Cardiac septum (tissue), 1 donor: Measurements from ENCODE around the gene TRAK1. TPM values are rescaled to one million over a fixed set of nuclear protein-coding genes. Genes with fewer than 3 reads are reported as not detected.

Experiments
- DNase-seq: peaks from one replicate; pipeline ENCODE4 v3.0.0-alpha.2; 2020; ENCODE audit warnings: low spot score
- intact Hi-C: fragments of 100-400 bp; cut with DNase I; formaldehyde crosslinking; loops from one replicate; pipeline ENCODE4 v1.14.0; 2022
- total RNA-seq: library from RNA; stranded (reverse); fragmentation: NEBNext Ultra II Directional; extraction: Animal tissue kit (Norgen Biotek cat#: 25700); gene quantifications from one replicate; pipeline ENCODE4 v1.2.1, GENCODE V29; 2021
- donor health status: DM: no; HTN: no; CAD: no.

TRAK1 gene
- total RNA-seq, 1 donor from 2014 or later, result 246 TPM

- intact Hi-C loops, result no loop called here
- DNase-seq, result no peak
These were observed 125.1 kb downstream of the TRAK1 start for GRCh38 chr3:42216302-42216701.

GRCh38 chr3:42216931-42217333 is 125.8 kb downstream of the TRAK1 start:
- no peak for DNase-seq
- intact Hi-C loops, result no loop called here

- intact Hi-C loops, result loop anchor here (10.0 kb wide), 1 partner anchor 326 kb away; no protein-coding TSS in a partner anchor
- no peak for DNase-seq
These were observed 129.4 kb downstream of the TRAK1 start for GRCh38 chr3:42220436-42221121.

- intact Hi-C loops, result loop anchor here (10.0 kb wide), 1 partner anchor 328 kb away; no protein-coding TSS in a partner anchor
These were observed 132.0 kb downstream of the TRAK1 start for GRCh38 chr3:42222942-42223693.

GRCh38 chr3:42224178-42224577 is 133.0 kb downstream of the TRAK1 start:
- intact Hi-C loops, result loop anchor here (10.0 kb wide), 1 partner anchor 329 kb away; no protein-coding TSS in a partner anchor
- no peak for DNase-seq

More at GRCh38 chr3:42222942-42223693, 132.0 kb downstream of the TRAK1 start:
- no peak for DNase-seq

GRCh38 chr3:42224658-42225421 is 133.7 kb downstream of the TRAK1 start:
- DNase-seq, result no peak
- intact Hi-C loops, result loop anchor here (10.0 kb wide), 1 partner anchor 330 kb away; no protein-coding TSS in a partner anchor

- no peak for DNase-seq
- intact Hi-C loops, result loop anchor here (10.0 kb wide), 1 partner anchor 331 kb away; no protein-coding TSS in a partner anchor
These were observed 134.6 kb downstream of the TRAK1 start for GRCh38 chr3:42225486-42226363.

GRCh38 chr3:42226470-42227425 is 135.6 kb downstream of the TRAK1 start:
- intact Hi-C loops, result loop anchor here (10.0 kb wide), 1 partner anchor 332 kb away; no protein-coding TSS in a partner anchor
- no peak for DNase-seq

GRCh38 chr3:42228796-42229195 is 137.6 kb downstream of the TRAK1 start:
- DNase-seq, result no peak
- intact Hi-C loops, result loop anchor here (10.0 kb wide), 1 partner anchor 334 kb away; no protein-coding TSS in a partner anchor

- no peak for DNase-seq
- intact Hi-C loops, result loop anchor here (10.0 kb wide), 1 partner anchor 335 kb away; no protein-coding TSS in a partner anchor
These were observed 138.2 kb downstream of the TRAK1 start for GRCh38 chr3:42229266-42229941.

GRCh38 chr3:42229942-42230688 is 139.0 kb downstream of the TRAK1 start:
- intact Hi-C loops, result loop anchor here (2.0 to 10.0 kb wide), 3 partner anchors 213 to 335 kb away; no protein-coding TSS in a partner anchor
- DNase-seq, result no peak

GRCh38 chr3:42230860-42231259 is 139.7 kb downstream of the TRAK1 start:
- intact Hi-C loops, result loop anchor here (2.0 to 5.0 kb wide), 2 partner anchors 212 to 306 kb away; no protein-coding TSS in a partner anchor
- no peak for DNase-seq

- no peak for DNase-seq
- intact Hi-C loops, result no loop called here
These were observed 144.4 kb downstream of the TRAK1 start for GRCh38 chr3:42235532-42235931.

- no peak for DNase-seq
These were observed 145.5 kb downstream of the TRAK1 start for GRCh38 chr3:42236611-42237010.

GRCh38 chr3:42246091-42246490 is 154.9 kb downstream of the TRAK1 start:
- intact Hi-C loops, result loop anchor here (5.0 kb wide), 2 partner anchors 196 to 291 kb away; no protein-coding TSS in a partner anchor
- DNase-seq, result no peak

More at GRCh38 chr3:42236611-42237010, 145.5 kb downstream of the TRAK1 start:
- intact Hi-C loops, result no loop called here

GRCh38 chr3:42247576-42248027 is 156.4 kb downstream of the TRAK1 start:
- intact Hi-C loops, result loop anchor here (5.0 kb wide), 2 partner anchors 195 to 290 kb away; no protein-coding TSS in a partner anchor

More at GRCh38 chr3:42247576-42248027, 156.4 kb downstream of the TRAK1 start:
- no peak for DNase-seq
